Forelimb muscle (tissue), 1 donor: ENCODE data around the gene MTOR. TPM values are rescaled to one million over a fixed set of nuclear protein-coding genes. Genes with fewer than 3 reads are reported as not detected.
"Not testable (repeated sequence)": the region's sequence is repeated elsewhere in the genome, so short reads cannot be mapped to it uniquely, and the experiment has no call there.

Experiments used
- DNase-seq: peaks from one replicate; pipeline ENCODE4 v3.0.0-alpha.2; 2013; ENCODE audit warnings: low read depth
- polyA plus RNA-seq: library from polyadenylated mRNA; unstranded; fragments of 120-200 nt; gene quantifications from one replicate; pipeline ENCODE4 v1.2.1, GENCODE V29; 2013; ENCODE audit not compliant: insufficient read length

MTOR gene
- polyA plus RNA-seq, 1 donor: 27.8 TPM

GRCh38 chr1:11109047-11109760, 153.1 kb downstream of the MTOR start:
- no peak for DNase-seq

- no peak for DNase-seq
Measured at GRCh38 chr1:11107599-11107998, 154.8 kb downstream of the MTOR start.

GRCh38 chr1:11105586-11105985, 156.8 kb downstream of the MTOR start:
- DNase-seq: no peak

- no peak for DNase-seq
Measured at GRCh38 chr1:11101347-11101746, 161.0 kb downstream of the MTOR start.

- not testable (repeated sequence) for DNase-seq
Measured at GRCh38 chr1:11100806-11101205, 161.5 kb downstream of the MTOR start.

- no peak for DNase-seq
Measured at GRCh38 chr1:11100149-11100493, 162.2 kb downstream of the MTOR start.

GRCh38 chr1:11099310-11100148, 162.8 kb downstream of the MTOR start, which contains the start of gene EXOSC10:
TSS of gene EXOSC10 (minus strand) at chr1:11099869. CDS start at chr1:11099831, 38 bp downstream.
- peak; percentile 58 for DNase-seq

- DNase-seq: no peak
Measured at GRCh38 chr1:11098931-11099309, 163.4 kb downstream of the MTOR start.

- DNase-seq: not testable (repeated sequence)
Measured at GRCh38 chr1:11083784-11084183, 178.6 kb downstream of the MTOR start.

- no peak for DNase-seq
Measured at GRCh38 chr1:11080931-11081330, 181.4 kb downstream of the MTOR start.

- no peak for DNase-seq
Measured at GRCh38 chr1:11078631-11079030, 183.7 kb downstream of the MTOR start.

- DNase-seq: not testable (repeated sequence)
Measured at GRCh38 chr1:11073398-11073797, 189.0 kb downstream of the MTOR start.

- no peak for DNase-seq
Measured at GRCh38 chr1:11072216-11072917, 190.0 kb downstream of the MTOR start.

- DNase-seq: no peak
Measured at GRCh38 chr1:11071463-11072215, 190.7 kb downstream of the MTOR start.

GRCh38 chr1:11070876-11071275, 191.5 kb downstream of the MTOR start:
- no peak for DNase-seq

- DNase-seq: no peak
Measured at GRCh38 chr1:11068600-11069473, 193.5 kb downstream of the MTOR start.

- no peak for DNase-seq
Measured at GRCh38 chr1:11067716-11068599, 194.4 kb downstream of the MTOR start.

- no peak for DNase-seq
Measured at GRCh38 chr1:11065796-11066195, 196.6 kb downstream of the MTOR start.

GRCh38 chr1:11064942-11065341, 197.4 kb downstream of the MTOR start:
- DNase-seq: no peak
